ENCODE data around the gene LEF1.

DNA sequence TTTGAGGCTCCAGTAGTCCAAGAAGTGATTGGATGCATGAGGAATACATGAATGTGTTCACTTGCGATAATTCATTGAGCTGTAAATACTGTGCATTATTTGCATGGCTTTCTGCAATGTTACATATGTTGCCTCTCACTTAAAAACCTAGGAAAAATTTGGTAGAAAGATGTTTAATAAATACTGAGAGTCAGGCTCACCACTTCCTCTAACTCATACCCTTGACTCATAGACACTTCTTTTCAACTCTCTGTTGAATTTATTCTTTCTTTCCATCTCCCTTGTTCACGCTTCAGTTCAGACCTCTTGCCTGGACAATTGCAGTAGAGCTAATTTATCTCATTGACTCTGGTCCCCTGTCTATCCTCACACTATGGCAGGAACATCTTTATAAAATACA is 35.8 kb upstream of the LEF1 start:
- TF ChIP-seq, protein P1, sequence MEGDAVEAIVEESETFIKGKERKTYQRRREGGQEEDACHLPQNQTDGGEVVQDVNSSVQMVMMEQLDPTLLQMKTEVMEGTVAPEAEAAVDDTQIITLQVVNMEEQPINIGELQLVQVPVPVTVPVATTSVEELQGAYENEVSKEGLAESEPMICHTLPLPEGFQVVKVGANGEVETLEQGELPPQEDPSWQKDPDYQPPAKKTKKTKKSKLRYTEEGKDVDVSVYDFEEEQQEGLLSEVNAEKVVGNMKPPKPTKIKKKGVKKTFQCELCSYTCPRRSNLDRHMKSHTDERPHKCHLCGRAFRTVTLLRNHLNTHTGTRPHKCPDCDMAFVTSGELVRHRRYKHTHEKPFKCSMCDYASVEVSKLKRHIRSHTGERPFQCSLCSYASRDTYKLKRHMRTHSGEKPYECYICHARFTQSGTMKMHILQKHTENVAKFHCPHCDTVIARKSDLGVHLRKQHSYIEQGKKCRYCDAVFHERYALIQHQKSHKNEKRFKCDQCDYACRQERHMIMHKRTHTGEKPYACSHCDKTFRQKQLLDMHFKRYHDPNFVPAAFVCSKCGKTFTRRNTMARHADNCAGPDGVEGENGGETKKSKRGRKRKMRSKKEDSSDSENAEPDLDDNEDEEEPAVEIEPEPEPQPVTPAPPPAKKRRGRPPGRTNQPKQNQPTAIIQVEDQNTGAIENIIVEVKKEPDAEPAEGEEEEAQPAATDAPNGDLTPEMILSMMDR (IDR thresholded peaks at IDR 0.05) = no peak
- no peak for TF ChIP-seq POLR2A (IDR thresholded peaks at IDR 0.05)
